WTC11 (cell line): Measurements from ENCODE around the gene SPINK2. TPM values are rescaled to one million over a fixed set of nuclear protein-coding genes. Genes with fewer than 3 reads are reported as not detected.

Source experiments
- ATAC-seq: fragments of 200-7000 bp; cut with Tn5 transposase; 2 replicates; pipeline ENCODE4 v1.10.0; 2021; ENCODE audit warnings: mild to moderate bottlenecking, moderate library complexity
- CTCF ChIA-PET: fragments of 300-600 bp; sonication (Branson Sonifier 250); formaldehyde crosslinking; loops from one replicate; lab custom pipeline; 2021; ENCODE audit warnings: antibody characterized with exemption; lab: Charles Lee
- POLR2A ChIA-PET: fragments of 350-600 bp; sonication (Branson Sonifier 250); formaldehyde crosslinking; loops from one replicate; lab custom pipeline; 2021; ENCODE audit warnings: antibody characterized with exemption; lab: Charles Lee
- DNase-seq: peaks from one replicate; pipeline ENCODE4 v3.0.0; 2021; ENCODE audit warnings: low spot score
- H3K27ac Mint-ChIP-seq: 2 replicates; pipeline ENCODE4 v1.8.0; 2021; ENCODE audit warnings: mixed read lengths
- H3K27me3 Mint-ChIP-seq: 2 replicates; pipeline ENCODE4 v1.8.0; 2021; ENCODE audit warnings: low read depth, mild to moderate bottlenecking, moderate library complexity, mixed read lengths
- H3K36me3 Mint-ChIP-seq: 2 replicates; pipeline ENCODE4 v1.8.0; 2021; ENCODE audit warnings: mixed read lengths
- H3K4me1 Mint-ChIP-seq: 2 replicates; pipeline ENCODE4 v1.8.0; 2022; ENCODE audit warnings: mixed read lengths
- H3K4me3 Mint-ChIP-seq: 2 replicates; pipeline ENCODE4 v1.8.0; 2021; ENCODE audit warnings: mild to moderate bottlenecking, moderate library complexity, mixed read lengths
- H3K9me3 Mint-ChIP-seq: 2 replicates; pipeline ENCODE4 v1.8.0; 2021; ENCODE audit warnings: mixed read lengths
- ETV6 ChIP-seq: sonication (generic); formaldehyde crosslinking; IDR thresholded peaks from 2 replicates; pipeline ENCODE4 v1.8.1; 2022; ENCODE audit warnings: mild to moderate bottlenecking, missing genetic modification reagents
- FOXP1 ChIP-seq: sonication (generic); formaldehyde crosslinking; IDR thresholded peaks from 2 replicates; pipeline ENCODE4 v1.8.0; 2022; ENCODE audit warnings: missing genetic modification reagents, mild to moderate bottlenecking, moderate library complexity, borderline replicate concordance
- GTF2I ChIP-seq: fragments of 250-450 bp; sonication (Bioruptor Pico); conservative IDR thresholded peaks from 2 replicates; pipeline ENCODE4 v1.4.0; 2021; ENCODE audit warnings: mild to moderate bottlenecking
- HMGA2 ChIP-seq: fragments of 250-450 bp; sonication (Bioruptor Pico); IDR thresholded peaks from 2 replicates; pipeline ENCODE4 v1.4.0; 2021; ENCODE audit warnings: mild to moderate bottlenecking, moderate library complexity
- IRF2 ChIP-seq: sonication (generic); formaldehyde crosslinking; IDR thresholded peaks from 2 replicates; pipeline ENCODE4 v1.8.0; 2022; ENCODE audit warnings: low read depth, missing genetic modification reagents, borderline replicate concordance
- MXD4 ChIP-seq: fragments of 250-450 bp; sonication (Bioruptor Pico); IDR thresholded peaks from 2 replicates; pipeline ENCODE4 v1.8.0; 2021; ENCODE audit warnings: mild to moderate bottlenecking, moderate library complexity, borderline replicate concordance
- OVOL2 ChIP-seq: fragments of 250-450 bp; sonication (Bioruptor Pico); IDR thresholded peaks from 2 replicates; pipeline ENCODE4 v1.9.0; 2021; ENCODE audit warnings: mild to moderate bottlenecking, borderline replicate concordance
- TEAD4 ChIP-seq: sonication (generic); formaldehyde crosslinking; IDR thresholded peaks from 2 replicates; pipeline ENCODE4 v1.8.0; 2022; ENCODE audit warnings: mild to moderate bottlenecking, missing genetic modification reagents
- TP53 ChIP-seq: sonication (generic); formaldehyde crosslinking; IDR thresholded peaks from 2 replicates; pipeline ENCODE4 v1.8.1; 2023; ENCODE audit warnings: mild to moderate bottlenecking, missing genetic modification reagents
- ZNF263 ChIP-seq: sonication (generic); formaldehyde crosslinking; IDR thresholded peaks from 2 replicates; pipeline ENCODE4 v1.8.1; 2022; ENCODE audit warnings: low read depth, mild to moderate bottlenecking, moderate library complexity, missing genetic modification reagents
- total RNA-seq: library from RNA; stranded (reverse); gene quantifications from 3 replicates; pipeline ENCODE4 v1.2.3, GENCODE V29; 2021
- TF ChIP-seq, protein P1 (sequence below): sonication (generic); formaldehyde crosslinking; conservative IDR thresholded peaks from 2 replicates; pipeline ENCODE4 v1.8.1; 2022; ENCODE audit warnings: mild to moderate bottlenecking, missing genetic modification reagents
- TF ChIP-seq, protein P2 (sequence below): fragments of 250-450 bp; sonication (Bioruptor Pico); IDR thresholded peaks from 2 replicates; pipeline ENCODE4 v2.1.2; 2022; ENCODE audit warnings: mild to moderate bottlenecking, moderate library complexity
- TF ChIP-seq, protein P3 (sequence below): fragments of 250-450 bp; sonication (Bioruptor Pico); IDR thresholded peaks from 2 replicates; pipeline ENCODE4 v1.9.0; 2021; ENCODE audit warnings: moderate library complexity, mild to moderate bottlenecking, inconsistent platforms, borderline replicate concordance
- TF ChIP-seq, protein P4 (sequence below): fragments of 250-450 bp; sonication (Bioruptor Pico); IDR thresholded peaks from 2 replicates; pipeline ENCODE4 v1.9.0; 2021; ENCODE audit warnings: mild to moderate bottlenecking
- TF ChIP-seq, protein P5 (sequence below): sonication (generic); formaldehyde crosslinking; IDR thresholded peaks from 2 replicates; pipeline ENCODE4 v1.8.1; 2023; ENCODE audit warnings: mild to moderate bottlenecking, missing genetic modification reagents, moderate library complexity
- TF ChIP-seq, protein P6 (sequence below): sonication (generic); formaldehyde crosslinking; IDR thresholded peaks from 2 replicates; pipeline ENCODE4 v1.8.0; 2022; ENCODE audit warnings: missing genetic modification reagents
- TF ChIP-seq, protein P7 (sequence below): sonication (generic); formaldehyde crosslinking; IDR thresholded peaks from 2 replicates; pipeline ENCODE4 v1.8.1; 2022; ENCODE audit warnings: low read depth, mild to moderate bottlenecking, moderate library complexity, missing genetic modification reagents, borderline replicate concordance

Gene SPINK2
- total RNA-seq, 1 experiment from 2014 or later = 0.92 TPM

DNA sequence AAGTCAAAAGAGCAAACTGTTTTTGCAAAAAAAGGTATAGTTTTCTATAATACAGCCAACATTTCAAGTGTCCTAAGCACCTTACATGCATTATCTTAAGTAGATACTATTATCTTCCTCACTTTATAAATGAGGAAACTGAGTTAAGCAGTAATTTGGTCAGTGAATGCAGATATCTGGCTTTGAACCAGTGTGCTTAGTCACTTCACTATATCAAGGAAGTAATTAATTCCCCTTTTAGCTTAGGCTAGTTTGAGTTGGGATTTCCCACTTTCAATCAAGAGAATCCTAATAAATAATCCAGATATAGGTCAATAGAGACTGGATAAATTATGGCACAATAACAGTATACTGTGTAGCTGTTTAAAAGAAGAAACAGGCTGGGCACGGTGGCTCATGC lies 14.8 kb downstream of the SPINK2 start (continued):
- TF ChIP-seq, protein P1, sequence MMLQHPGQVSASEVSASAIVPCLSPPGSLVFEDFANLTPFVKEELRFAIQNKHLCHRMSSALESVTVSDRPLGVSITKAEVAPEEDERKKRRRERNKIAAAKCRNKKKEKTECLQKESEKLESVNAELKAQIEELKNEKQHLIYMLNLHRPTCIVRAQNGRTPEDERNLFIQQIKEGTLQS = no peak
- TF ChIP-seq HMGA2 (CRISPR knock-in tag) = no peak
- no peak for TF ChIP-seq TEAD4 (CRISPR knock-in tag)
- no peak for TF ChIP-seq OVOL2 (CRISPR knock-in tag)
- TF ChIP-seq, protein P2, sequence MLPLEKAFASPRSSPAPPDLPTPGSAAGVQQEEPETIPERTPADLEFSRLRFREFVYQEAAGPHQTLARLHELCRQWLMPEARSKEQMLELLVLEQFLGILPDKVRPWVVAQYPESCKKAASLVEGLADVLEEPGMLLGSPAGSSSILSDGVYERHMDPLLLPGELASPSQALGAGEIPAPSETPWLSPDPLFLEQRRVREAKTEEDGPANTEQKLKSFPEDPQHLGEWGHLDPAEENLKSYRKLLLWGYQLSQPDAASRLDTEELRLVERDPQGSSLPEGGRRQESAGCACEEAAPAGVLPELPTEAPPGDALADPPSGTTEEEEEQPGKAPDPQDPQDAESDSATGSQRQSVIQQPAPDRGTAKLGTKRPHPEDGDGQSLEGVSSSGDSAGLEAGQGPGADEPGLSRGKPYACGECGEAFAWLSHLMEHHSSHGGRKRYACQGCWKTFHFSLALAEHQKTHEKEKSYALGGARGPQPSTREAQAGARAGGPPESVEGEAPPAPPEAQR (CRISPR knock-in tag) = no peak
- no peak for TF ChIP-seq ETV6 (CRISPR knock-in tag)
- TF ChIP-seq, protein P3, sequence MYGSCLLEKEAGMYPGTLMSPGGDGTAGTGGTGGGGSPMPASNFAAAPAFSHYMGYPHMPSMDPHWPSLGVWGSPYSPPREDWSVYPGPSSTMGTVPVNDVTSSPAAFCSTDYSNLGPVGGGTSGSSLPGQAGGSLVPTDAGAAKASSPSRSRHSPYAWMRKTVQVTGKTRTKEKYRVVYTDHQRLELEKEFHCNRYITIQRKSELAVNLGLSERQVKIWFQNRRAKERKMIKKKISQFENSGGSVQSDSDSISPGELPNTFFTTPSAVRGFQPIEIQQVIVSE = no peak
- TF ChIP-seq GTF2I = no peak
- TF ChIP-seq TP53 (CRISPR knock-in tag) = no peak
- TF ChIP-seq, protein P4, sequence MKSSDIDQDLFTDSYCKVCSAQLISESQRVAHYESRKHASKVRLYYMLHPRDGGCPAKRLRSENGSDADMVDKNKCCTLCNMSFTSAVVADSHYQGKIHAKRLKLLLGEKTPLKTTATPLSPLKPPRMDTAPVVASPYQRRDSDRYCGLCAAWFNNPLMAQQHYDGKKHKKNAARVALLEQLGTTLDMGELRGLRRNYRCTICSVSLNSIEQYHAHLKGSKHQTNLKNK (CRISPR knock-in tag) = no peak
- TF ChIP-seq, protein P5, sequence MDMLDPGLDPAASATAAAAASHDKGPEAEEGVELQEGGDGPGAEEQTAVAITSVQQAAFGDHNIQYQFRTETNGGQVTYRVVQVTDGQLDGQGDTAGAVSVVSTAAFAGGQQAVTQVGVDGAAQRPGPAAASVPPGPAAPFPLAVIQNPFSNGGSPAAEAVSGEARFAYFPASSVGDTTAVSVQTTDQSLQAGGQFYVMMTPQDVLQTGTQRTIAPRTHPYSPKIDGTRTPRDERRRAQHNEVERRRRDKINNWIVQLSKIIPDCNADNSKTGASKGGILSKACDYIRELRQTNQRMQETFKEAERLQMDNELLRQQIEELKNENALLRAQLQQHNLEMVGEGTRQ (CRISPR knock-in tag) = no peak

DNA sequence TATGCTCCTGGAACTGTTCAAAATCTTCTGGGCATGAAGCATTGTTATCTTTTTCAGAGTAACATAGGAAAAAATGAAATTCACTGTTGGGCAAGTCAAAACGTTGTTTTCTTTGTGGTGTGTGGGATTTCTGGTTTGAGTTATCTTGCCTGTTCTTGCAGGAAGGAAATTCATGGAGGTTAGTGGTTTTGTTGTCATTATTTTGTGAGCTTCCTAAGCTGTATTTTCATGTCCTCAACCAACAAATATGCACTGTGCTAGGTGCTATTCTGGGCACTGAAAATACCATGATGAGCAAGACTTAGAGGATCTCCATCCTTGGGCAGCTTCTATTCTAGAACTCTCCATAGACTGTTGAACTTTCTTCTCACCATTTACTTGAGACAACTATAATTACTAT lies 16.9 kb downstream of the SPINK2 start:
- ATAC-seq (no peak), DNase-seq (no peak)
- Mint-ChIP-seq H3K4me3 (no peak overlapping the region), H3K36me3 (no peaks in the 10 kb centered on the region), H3K9me3 (no peaks in the 10 kb centered on the region; the same call in 1 of the 2 replicates), H3K27me3 (peaks cover 6% of the 10 kb centered on the region), H3K27ac (no peak overlapping the region), H3K4me1 (peaks cover under 1% of the 10 kb centered on the region; the same call in 1 of the 2 replicates)
- ChIA-PET POLR2A (no interaction called here), CTCF (no interaction called here)
- no peak for TF ChIP-seq ZNF263 (CRISPR knock-in tag)
- TF ChIP-seq, protein P6, sequence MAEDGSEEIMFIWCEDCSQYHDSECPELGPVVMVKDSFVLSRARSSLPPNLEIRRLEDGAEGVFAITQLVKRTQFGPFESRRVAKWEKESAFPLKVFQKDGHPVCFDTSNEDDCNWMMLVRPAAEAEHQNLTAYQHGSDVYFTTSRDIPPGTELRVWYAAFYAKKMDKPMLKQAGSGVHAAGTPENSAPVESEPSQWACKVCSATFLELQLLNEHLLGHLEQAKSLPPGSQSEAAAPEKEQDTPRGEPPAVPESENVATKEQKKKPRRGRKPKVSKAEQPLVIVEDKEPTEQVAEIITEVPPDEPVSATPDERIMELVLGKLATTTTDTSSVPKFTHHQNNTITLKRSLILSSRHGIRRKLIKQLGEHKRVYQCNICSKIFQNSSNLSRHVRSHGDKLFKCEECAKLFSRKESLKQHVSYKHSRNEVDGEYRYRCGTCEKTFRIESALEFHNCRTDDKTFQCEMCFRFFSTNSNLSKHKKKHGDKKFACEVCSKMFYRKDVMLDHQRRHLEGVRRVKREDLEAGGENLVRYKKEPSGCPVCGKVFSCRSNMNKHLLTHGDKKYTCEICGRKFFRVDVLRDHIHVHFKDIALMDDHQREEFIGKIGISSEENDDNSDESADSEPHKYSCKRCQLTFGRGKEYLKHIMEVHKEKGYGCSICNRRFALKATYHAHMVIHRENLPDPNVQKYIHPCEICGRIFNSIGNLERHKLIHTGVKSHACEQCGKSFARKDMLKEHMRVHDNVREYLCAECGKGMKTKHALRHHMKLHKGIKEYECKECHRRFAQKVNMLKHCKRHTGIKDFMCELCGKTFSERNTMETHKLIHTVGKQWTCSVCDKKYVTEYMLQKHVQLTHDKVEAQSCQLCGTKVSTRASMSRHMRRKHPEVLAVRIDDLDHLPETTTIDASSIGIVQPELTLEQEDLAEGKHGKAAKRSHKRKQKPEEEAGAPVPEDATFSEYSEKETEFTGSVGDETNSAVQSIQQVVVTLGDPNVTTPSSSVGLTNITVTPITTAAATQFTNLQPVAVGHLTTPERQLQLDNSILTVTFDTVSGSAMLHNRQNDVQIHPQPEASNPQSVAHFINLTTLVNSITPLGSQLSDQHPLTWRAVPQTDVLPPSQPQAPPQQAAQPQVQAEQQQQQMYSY (CRISPR knock-in tag) = no peak
- no peak for TF ChIP-seq TP53 (CRISPR knock-in tag)
- TF ChIP-seq MXD4 (CRISPR knock-in tag) = no peak
- no peak for TF ChIP-seq FOXP1
- TF ChIP-seq IRF2 (CRISPR knock-in tag) = no peak
- TF ChIP-seq, protein P7, sequence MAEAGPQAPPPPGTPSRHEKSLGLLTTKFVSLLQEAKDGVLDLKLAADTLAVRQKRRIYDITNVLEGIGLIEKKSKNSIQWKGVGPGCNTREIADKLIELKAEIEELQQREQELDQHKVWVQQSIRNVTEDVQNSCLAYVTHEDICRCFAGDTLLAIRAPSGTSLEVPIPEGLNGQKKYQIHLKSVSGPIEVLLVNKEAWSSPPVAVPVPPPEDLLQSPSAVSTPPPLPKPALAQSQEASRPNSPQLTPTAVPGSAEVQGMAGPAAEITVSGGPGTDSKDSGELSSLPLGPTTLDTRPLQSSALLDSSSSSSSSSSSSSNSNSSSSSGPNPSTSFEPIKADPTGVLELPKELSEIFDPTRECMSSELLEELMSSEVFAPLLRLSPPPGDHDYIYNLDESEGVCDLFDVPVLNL (CRISPR knock-in tag) = no peak
- TF ChIP-seq, protein P2 (CRISPR knock-in tag) = no peak
